IMR-90 (cell line): Measurements from ENCODE around the gene RCBTB1. TPM values are rescaled to one million over a fixed set of nuclear protein-coding genes. Genes with fewer than 3 reads are reported as not detected.
"Not testable (repeated sequence)": the region's sequence is repeated elsewhere in the genome, so short reads cannot be mapped to it uniquely, and the experiment has no call there.

ENCODE experiments used
- ATAC-seq: fragments of 200-7000 bp; cut with Tn5 transposase; 2 replicates; pipeline ENCODE4 v1.9.1; 2020; ENCODE audit warnings: low read depth, mild to moderate bottlenecking, moderate library complexity
- BruUV-seq: library from RNA; stranded (reverse); fragments of 400-500 nt; replicated peaks from 2 replicates; lab custom pipeline; 2021; lab: Mats Ljungman, UMichigan
- CTCF ChIA-PET: fragments of 300-600 bp; formaldehyde crosslinking; extraction: SDS; loops from one replicate; lab custom pipeline; 2021; ENCODE audit warnings: antibody characterized with exemption; lab: Yijun Ruan, JAX
- POLR2A ChIA-PET: fragments of 300-600 bp; sonication (Branson Sonifier 250); formaldehyde crosslinking; loops from one replicate; lab custom pipeline; 2022; ENCODE audit warnings: antibody characterized with exemption; ENCODE audit not compliant: unreplicated experiment; lab: Charles Lee
- DNase-seq: peaks from one replicate; pipeline ENCODE4 v3.0.0; 2013
- H2AFZ ChIP-seq: replicated peaks from 2 replicates; pipeline ENCODE3; 2013; ENCODE audit warnings: low read length, mild to moderate bottlenecking; ENCODE audit not compliant: poor library complexity
- H2AK5ac ChIP-seq: 2 replicates; pipeline ENCODE4 v1.6.1; 2013; ENCODE audit warnings: low read depth, low read length, inconsistent platforms
- H2AK9ac ChIP-seq: replicated peaks from 2 replicates; pipeline ENCODE3; 2013; ENCODE audit warnings: mild to moderate bottlenecking, low read depth, low read length, moderate library complexity; ENCODE audit not compliant: poor library complexity
- H2BK120ac ChIP-seq: 2 replicates; pipeline ENCODE4 v1.6.1; 2013; ENCODE audit warnings: low read depth, low read length, inconsistent platforms
- H2BK15ac ChIP-seq: 3 replicates; pipeline ENCODE4 v1.6.1; 2013; ENCODE audit warnings: low read depth, low read length, inconsistent platforms
- H2BK20ac ChIP-seq: 2 replicates; pipeline ENCODE4 v1.6.1; 2013; ENCODE audit warnings: low read depth, mild to moderate bottlenecking, inconsistent platforms, low read length, moderate library complexity
- H2BK5ac ChIP-seq: 2 replicates; pipeline ENCODE4 v1.6.1; 2013; ENCODE audit warnings: mild to moderate bottlenecking, low read depth, low read length, inconsistent platforms; ENCODE audit not compliant: poor library complexity, severe bottlenecking
- H3K14ac ChIP-seq: replicated peaks from 2 replicates; pipeline ENCODE4 v1.6.1; 2013; ENCODE audit warnings: low read depth, low read length, inconsistent platforms
- H3K18ac ChIP-seq: 2 replicates; pipeline ENCODE4 v1.6.1; 2013; ENCODE audit warnings: low read depth, low read length, control low read depth
- H3K23ac ChIP-seq: 2 replicates; pipeline ENCODE4 v1.6.1; 2013; ENCODE audit warnings: low read depth, low read length, inconsistent platforms
- H3K27ac ChIP-seq: 2 replicates; pipeline ENCODE4 v1.5.1; 2013; ENCODE audit warnings: mild to moderate bottlenecking, control low read depth, low read length; ENCODE audit not compliant: insufficient read depth
- H3K27me3 ChIP-seq: 2 replicates; pipeline ENCODE4 v1.6.1; 2013; ENCODE audit warnings: low read length; ENCODE audit not compliant: control insufficient read depth, insufficient read depth
- H3K36me3 ChIP-seq: 2 replicates; pipeline ENCODE4 v1.6.1; 2013; ENCODE audit warnings: low read length, mixed read lengths; ENCODE audit not compliant: control insufficient read depth, insufficient read depth
- H3K4ac ChIP-seq: 2 replicates; pipeline ENCODE4 v1.6.1; 2013; ENCODE audit warnings: low read depth, low read length, inconsistent platforms
- H3K4me1 ChIP-seq: 2 replicates; pipeline ENCODE4 v1.6.1; 2013; ENCODE audit warnings: low read length, mixed read lengths; ENCODE audit not compliant: control insufficient read depth, insufficient read depth
- H3K4me2 ChIP-seq: 2 replicates; pipeline ENCODE4 v1.6.1; 2013; ENCODE audit warnings: low read depth, mild to moderate bottlenecking, control low read depth, low read length, moderate library complexity
- H3K4me3 ChIP-seq: 2 replicates; pipeline ENCODE4 v1.5.1; 2013; ENCODE audit warnings: low read depth, mild to moderate bottlenecking, control low read depth, low read length, moderate library complexity; ENCODE audit not compliant: insufficient read depth
- H3K56ac ChIP-seq: 2 replicates; pipeline ENCODE4 v1.6.1; 2013; ENCODE audit warnings: low read length, inconsistent platforms; ENCODE audit not compliant: insufficient read depth; ENCODE audit errors: extremely low read depth
- H3K79me1 ChIP-seq, 2 experiments: 2 replicates each; pipeline ENCODE4 v1.6.1; 2013; ENCODE audit warnings: low read length in 2 of 2, inconsistent platforms in 1 of 2, low read depth in 1 of 2
- H3K9ac ChIP-seq: 2 replicates; pipeline ENCODE4 v1.6.1; 2013; ENCODE audit warnings: low read depth, low read length, control low read depth
- H3K9me1 ChIP-seq: 2 replicates; pipeline ENCODE4 v1.6.1; 2013; ENCODE audit warnings: low read length, inconsistent platforms; ENCODE audit not compliant: insufficient read depth
- H3K9me3 ChIP-seq: 2 replicates; pipeline ENCODE4 v1.6.1; 2013; ENCODE audit warnings: low read length; ENCODE audit not compliant: control insufficient read depth, insufficient read depth
- H4K20me1 ChIP-seq: 2 replicates; pipeline ENCODE4 v1.6.1; 2013; ENCODE audit warnings: low read length, inconsistent platforms; ENCODE audit not compliant: insufficient read depth
- H4K5ac ChIP-seq: 2 replicates; pipeline ENCODE4 v1.6.1; 2013; ENCODE audit warnings: mild to moderate bottlenecking, low read depth, low read length, control low read depth
- H4K8ac ChIP-seq, 2 experiments: 2 replicates each; pipeline ENCODE4 v1.6.1; 2013; ENCODE audit warnings: low read depth in 2 of 2, low read length in 2 of 2, control low read depth in 1 of 2, inconsistent platforms in 1 of 2
- H4K91ac ChIP-seq: 2 replicates; pipeline ENCODE4 v1.6.1; 2013; ENCODE audit warnings: low read depth, low read length, inconsistent platforms; ENCODE audit not compliant: insufficient read depth
- WGBS, 2 experiments: methylation state at CpG; one replicate each; pipeline versions ENCODE4 v1.1.5 to v1.1.7; 2013; ENCODE audit warnings: missing lambda C conversion rate in 2 of 2; ENCODE audit not compliant: insufficient read length in 1 of 2; ENCODE audit errors: extremely low coverage in 2 of 2; 5-methylcytosine and 5-hydroxymethylcytosine counted together
- dilution Hi-C: fragments of 300-500 bp; cut with HindIII; formaldehyde crosslinking; loops from one replicate; pipeline ENCODE4 v1.14.3; 2018; ENCODE audit warnings: low sequenced_read_pairs; ENCODE audit not compliant: unreplicated experiment
- in situ Hi-C: fragments of 300-500 bp; cut with MboI; formaldehyde crosslinking; loops from 3 replicates; pipeline ENCODE4 v1.14.3; 2019; ENCODE audit warnings: low sequenced_read_pairs, inconsistent platforms, mixed read lengths
- intact Hi-C: fragments of 100-400 bp; cut with micrococcal nuclease; formaldehyde crosslinking; loops from 2 replicates; pipeline ENCODE4 v1.10.0; 2022
- polyA plus RNA-seq, 3 experiments: library from polyadenylated mRNA; depleted of rRNA; stranded (reverse); fragments of >200 nt; gene quantifications; 2 replicates each; pipeline ENCODE4 v1.2.3, GENCODE V29; 2012; ENCODE audit warnings: low replicate concordance in 1 of 3
- total RNA-seq: library from RNA; depleted of rRNA; stranded (reverse); fragments of >200 nt; gene quantifications from 2 replicates; pipeline ENCODE4 v1.2.3, GENCODE V29; 2012

The RCBTB1 gene
- total and polyA plus RNA-seq, 2 of the 4 experiments (the other 2 are of a cell fraction), result 11.3 to 11.6 TPM

DNA sequence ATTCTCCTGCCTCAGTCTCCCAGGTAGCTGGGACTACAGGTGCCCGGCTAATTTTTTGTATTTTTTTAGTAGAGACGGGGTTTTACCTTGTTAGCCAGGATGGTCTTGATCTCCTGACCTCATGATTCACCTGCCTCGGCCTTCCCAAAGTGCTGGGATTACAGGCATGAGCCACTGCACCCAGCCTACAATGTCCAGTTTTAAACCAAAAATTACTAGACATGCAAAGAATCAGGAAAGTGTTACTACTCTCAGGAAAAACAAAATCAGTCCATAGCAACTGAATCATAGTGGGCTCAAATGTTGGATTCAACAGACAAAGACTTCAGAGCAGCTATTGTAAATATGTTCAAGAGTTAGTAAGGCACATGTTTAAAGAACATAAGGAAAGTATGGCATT is 26.7 kb upstream of the RCBTB1 start:
- H2BK15ac ChIP-seq, H3K4ac ChIP-seq, H2BK5ac ChIP-seq, H3K79me1 ChIP-seq, H2BK20ac ChIP-seq, H4K91ac ChIP-seq, dilution Hi-C loops, H3K9me3 ChIP-seq, ATAC-seq, intact Hi-C loops, H3K56ac ChIP-seq, CTCF ChIA-PET, H4K20me1 ChIP-seq, H3K27me3 ChIP-seq, POLR2A ChIA-PET, H3K18ac ChIP-seq, H2AK5ac ChIP-seq, H2AFZ ChIP-seq, H2BK120ac ChIP-seq, H3K36me3 ChIP-seq, DNase-seq, H2AK9ac ChIP-seq, H4K8ac ChIP-seq, H3K9ac ChIP-seq, H3K4me1 ChIP-seq, H3K23ac ChIP-seq, H4K5ac ChIP-seq, in situ Hi-C loops, H3K14ac ChIP-seq, H3K4me3 ChIP-seq, H3K27ac ChIP-seq, H3K9me1 ChIP-seq, H3K4me2 ChIP-seq, BruUV-seq: not testable (repeated sequence)
- whole genome bisulfite sequencing, 2 experiments, result no CpG with 5 or more reads among the region's 3 CpGs
